ENCODE measurements around the gene CFDP1. TPM values are rescaled to one million over a fixed set of nuclear protein-coding genes. Genes with fewer than 3 reads are reported as not detected.
A peak's percentile ranks its signal among the peaks of the same experiment; 100 is the strongest.

The CFDP1 gene
- total and polyA plus RNA-seq, 2 of the 13 experiments (the other 11 are each of a cell fraction or from before 2014, with no cell fraction given) = 78.6 to 153 TPM

- TF ChIP-seq ZNF496 (CRISPR knock-in tag; IDR thresholded peaks at IDR 0.05; ENCODE audit: insufficient replicate concordance) (no peak), ZNF232 (CRISPR knock-in tag; IDR thresholded peaks at IDR 0.05; ENCODE audit: borderline replicate concordance) (peak; percentile 87; the same call in 1 of the 2 replicates), BHLHE40 (IDR thresholded peaks at IDR 0.05; ENCODE audit: low read length) (peak; percentile 96), ZMYM4 (CRISPR knock-in tag; IDR thresholded peaks at IDR 0.05) (peak; percentile 87), TBL1XR1 (IDR thresholded peaks at IDR 0.05; ENCODE audit: borderline replicate concordance, low read length, partially characterized antibody) (peak; percentile 21), RBM22 (optimal IDR thresholded peaks at IDR 0.05; ENCODE audit: low read length) (no peak), PLSCR1 (CRISPR knock-in tag; IDR thresholded peaks at IDR 0.05; ENCODE audit: borderline replicate concordance) (peak; percentile 77; the same call in 1 of the 2 replicates), FOXC1 (CRISPR knock-in tag; IDR thresholded peaks at IDR 0.05; ENCODE audit: borderline replicate concordance) (peak; percentile 98), ARNT2 (CRISPR knock-in tag; IDR thresholded peaks at IDR 0.05; ENCODE audit: low read depth) (peak; percentile 95), HNF4G (IDR thresholded peaks at IDR 0.05; ENCODE audit: borderline replicate concordance, low read depth, low read length) (peak; percentile 71), HNF4G (CRISPR knock-in tag; IDR thresholded peaks at IDR 0.05; ENCODE audit: borderline replicate concordance, low read depth) (peak; percentile 60; the same call in 1 of the 2 replicates), ZFX (CRISPR knock-in tag; IDR thresholded peaks at IDR 0.05; ENCODE audit: low read depth) (peak; percentile 78), ZNF235 (CRISPR knock-in tag; IDR thresholded peaks at IDR 0.05; ENCODE audit: borderline replicate concordance) (peak; percentile 94; the same call in 1 of the 2 replicates), ZNF20 (CRISPR knock-in tag; IDR thresholded peaks at IDR 0.05) (peak; percentile 23), MXD4 (CRISPR knock-in tag; IDR thresholded peaks at IDR 0.05) (peak; percentile 99), NFYB (CRISPR knock-in tag; IDR thresholded peaks at IDR 0.05) (peak; percentile 76), ZNF431 (CRISPR knock-in tag; IDR thresholded peaks at IDR 0.05; ENCODE audit: borderline replicate concordance, low read depth) (peak; percentile 93; the same call in 1 of the 2 replicates), ZNF136 (CRISPR knock-in tag; IDR thresholded peaks at IDR 0.05; ENCODE audit: low read depth) (0 out of 2 replicates have a peak, but pooled peaks have one; percentile 55), KDM2A (CRISPR knock-in tag; IDR thresholded peaks at IDR 0.05; ENCODE audit: borderline replicate concordance, low read depth) (peak; percentile 81; the same call in 1 of the 2 replicates), ZNF747 (CRISPR knock-in tag; IDR thresholded peaks at IDR 0.05; ENCODE audit: borderline replicate concordance) (no peak), ZNF160 (CRISPR knock-in tag; IDR thresholded peaks at IDR 0.05) (peak; percentile 87; the same call in 1 of the 2 replicates), ZNF30 (CRISPR knock-in tag; IDR thresholded peaks at IDR 0.05) (peak; percentile 97), RXRB (CRISPR knock-in tag; IDR thresholded peaks at IDR 0.05; ENCODE audit: borderline replicate concordance) (no peak)
- TF ChIP-seq, protein P1, sequence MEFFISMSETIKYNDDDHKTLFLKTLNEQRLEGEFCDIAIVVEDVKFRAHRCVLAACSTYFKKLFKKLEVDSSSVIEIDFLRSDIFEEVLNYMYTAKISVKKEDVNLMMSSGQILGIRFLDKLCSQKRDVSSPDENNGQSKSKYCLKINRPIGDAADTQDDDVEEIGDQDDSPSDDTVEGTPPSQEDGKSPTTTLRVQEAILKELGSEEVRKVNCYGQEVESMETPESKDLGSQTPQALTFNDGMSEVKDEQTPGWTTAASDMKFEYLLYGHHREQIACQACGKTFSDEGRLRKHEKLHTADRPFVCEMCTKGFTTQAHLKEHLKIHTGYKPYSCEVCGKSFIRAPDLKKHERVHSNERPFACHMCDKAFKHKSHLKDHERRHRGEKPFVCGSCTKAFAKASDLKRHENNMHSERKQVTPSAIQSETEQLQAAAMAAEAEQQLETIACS (CRISPR knock-in tag; IDR thresholded peaks at IDR 0.05) = no peak
- TF ChIP-seq, protein P2, sequence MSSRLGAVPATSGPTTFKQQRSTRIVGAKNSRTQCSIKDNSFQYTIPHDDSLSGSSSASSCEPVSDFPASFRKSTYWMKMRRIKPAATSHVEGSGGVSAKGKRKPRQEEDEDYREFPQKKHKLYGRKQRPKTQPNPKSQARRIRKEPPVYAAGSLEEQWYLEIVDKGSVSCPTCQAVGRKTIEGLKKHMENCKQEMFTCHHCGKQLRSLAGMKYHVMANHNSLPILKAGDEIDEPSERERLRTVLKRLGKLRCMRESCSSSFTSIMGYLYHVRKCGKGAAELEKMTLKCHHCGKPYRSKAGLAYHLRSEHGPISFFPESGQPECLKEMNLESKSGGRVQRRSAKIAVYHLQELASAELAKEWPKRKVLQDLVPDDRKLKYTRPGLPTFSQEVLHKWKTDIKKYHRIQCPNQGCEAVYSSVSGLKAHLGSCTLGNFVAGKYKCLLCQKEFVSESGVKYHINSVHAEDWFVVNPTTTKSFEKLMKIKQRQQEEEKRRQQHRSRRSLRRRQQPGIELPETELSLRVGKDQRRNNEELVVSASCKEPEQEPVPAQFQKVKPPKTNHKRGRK (CRISPR knock-in tag; IDR thresholded peaks at IDR 0.05) = no peak; the same call in 1 of the 2 replicates
These were observed at the start of gene CFDP1 (continued) for GRCh38 chr16:75432828-75433731.

All from HepG2 (cell line).